ENCODE data around the gene MAN1B1. TPM values are rescaled to one million over a fixed set of nuclear protein-coding genes. Genes with fewer than 3 reads are reported as not detected.

Gene MAN1B1
- total RNA-seq, 1 experiment from 2014 or later, result 57.2 TPM

DNA sequence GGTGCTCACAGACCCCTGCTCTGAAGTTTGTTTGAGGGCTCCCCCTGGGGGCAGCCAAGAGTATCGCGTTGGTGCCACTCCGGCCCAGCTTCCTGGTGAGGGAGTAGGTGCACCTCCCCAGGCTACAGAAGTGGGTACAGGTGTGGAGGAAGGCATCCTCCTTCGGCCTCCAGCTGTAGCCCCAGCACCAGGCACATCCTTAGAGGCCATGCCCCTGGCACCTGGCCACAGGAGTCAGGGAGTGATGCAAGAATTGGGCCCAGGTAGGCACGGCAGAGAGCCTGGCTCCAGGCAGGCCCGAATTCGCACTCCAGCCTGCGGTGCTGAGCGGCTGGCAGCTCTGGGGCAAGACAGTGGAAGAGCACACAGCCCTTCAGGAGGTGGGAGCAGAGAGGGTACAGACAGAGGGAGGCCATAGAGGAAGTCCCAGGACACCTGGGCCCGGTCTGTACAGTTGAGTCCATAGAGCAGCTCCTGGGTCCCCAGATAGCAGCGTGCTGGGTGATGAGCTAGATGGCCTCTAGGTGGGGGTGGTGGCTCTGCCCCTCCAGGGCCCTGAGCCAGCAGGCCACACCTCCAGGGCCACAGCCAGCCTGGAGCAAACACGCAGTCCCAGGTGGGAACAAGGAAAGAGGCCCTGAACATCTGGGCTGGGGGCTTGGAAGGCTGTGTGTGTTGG, 18.8 kb upstream of the MAN1B1 start:
- DNase-seq (ENCODE audit: low read depth, low spot score), result no peak
- intact Hi-C loops (cut with micrococcal nuclease; ENCODE audit: unreplicated experiment), result no loop called here
- peaks cover 2% of the 10 kb centered on the region; the same call in 1 of the 2 replicates for H3K4me1 ChIP-seq (ENCODE audit: control insufficient read depth, insufficient read depth, low read length)
- no peaks in the 10 kb centered on the region for H3K27me3 ChIP-seq (ENCODE audit: control insufficient read depth, insufficient read depth, low read length)
- TF ChIP-seq, protein P1, sequence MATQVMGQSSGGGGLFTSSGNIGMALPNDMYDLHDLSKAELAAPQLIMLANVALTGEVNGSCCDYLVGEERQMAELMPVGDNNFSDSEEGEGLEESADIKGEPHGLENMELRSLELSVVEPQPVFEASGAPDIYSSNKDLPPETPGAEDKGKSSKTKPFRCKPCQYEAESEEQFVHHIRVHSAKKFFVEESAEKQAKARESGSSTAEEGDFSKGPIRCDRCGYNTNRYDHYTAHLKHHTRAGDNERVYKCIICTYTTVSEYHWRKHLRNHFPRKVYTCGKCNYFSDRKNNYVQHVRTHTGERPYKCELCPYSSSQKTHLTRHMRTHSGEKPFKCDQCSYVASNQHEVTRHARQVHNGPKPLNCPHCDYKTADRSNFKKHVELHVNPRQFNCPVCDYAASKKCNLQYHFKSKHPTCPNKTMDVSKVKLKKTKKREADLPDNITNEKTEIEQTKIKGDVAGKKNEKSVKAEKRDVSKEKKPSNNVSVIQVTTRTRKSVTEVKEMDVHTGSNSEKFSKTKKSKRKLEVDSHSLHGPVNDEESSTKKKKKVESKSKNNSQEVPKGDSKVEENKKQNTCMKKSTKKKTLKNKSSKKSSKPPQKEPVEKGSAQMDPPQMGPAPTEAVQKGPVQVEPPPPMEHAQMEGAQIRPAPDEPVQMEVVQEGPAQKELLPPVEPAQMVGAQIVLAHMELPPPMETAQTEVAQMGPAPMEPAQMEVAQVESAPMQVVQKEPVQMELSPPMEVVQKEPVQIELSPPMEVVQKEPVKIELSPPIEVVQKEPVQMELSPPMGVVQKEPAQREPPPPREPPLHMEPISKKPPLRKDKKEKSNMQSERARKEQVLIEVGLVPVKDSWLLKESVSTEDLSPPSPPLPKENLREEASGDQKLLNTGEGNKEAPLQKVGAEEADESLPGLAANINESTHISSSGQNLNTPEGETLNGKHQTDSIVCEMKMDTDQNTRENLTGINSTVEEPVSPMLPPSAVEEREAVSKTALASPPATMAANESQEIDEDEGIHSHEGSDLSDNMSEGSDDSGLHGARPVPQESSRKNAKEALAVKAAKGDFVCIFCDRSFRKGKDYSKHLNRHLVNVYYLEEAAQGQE (IDR thresholded peaks at IDR 0.05; ENCODE audit: insufficient read depth in 1 of 2, low read depth in 2 of 2, low read length in 1 of 2), result peak in 1 of 2 experiments; percentile 68; a peak in 2 of 4 replicates
- TF ChIP-seq, protein P2, sequence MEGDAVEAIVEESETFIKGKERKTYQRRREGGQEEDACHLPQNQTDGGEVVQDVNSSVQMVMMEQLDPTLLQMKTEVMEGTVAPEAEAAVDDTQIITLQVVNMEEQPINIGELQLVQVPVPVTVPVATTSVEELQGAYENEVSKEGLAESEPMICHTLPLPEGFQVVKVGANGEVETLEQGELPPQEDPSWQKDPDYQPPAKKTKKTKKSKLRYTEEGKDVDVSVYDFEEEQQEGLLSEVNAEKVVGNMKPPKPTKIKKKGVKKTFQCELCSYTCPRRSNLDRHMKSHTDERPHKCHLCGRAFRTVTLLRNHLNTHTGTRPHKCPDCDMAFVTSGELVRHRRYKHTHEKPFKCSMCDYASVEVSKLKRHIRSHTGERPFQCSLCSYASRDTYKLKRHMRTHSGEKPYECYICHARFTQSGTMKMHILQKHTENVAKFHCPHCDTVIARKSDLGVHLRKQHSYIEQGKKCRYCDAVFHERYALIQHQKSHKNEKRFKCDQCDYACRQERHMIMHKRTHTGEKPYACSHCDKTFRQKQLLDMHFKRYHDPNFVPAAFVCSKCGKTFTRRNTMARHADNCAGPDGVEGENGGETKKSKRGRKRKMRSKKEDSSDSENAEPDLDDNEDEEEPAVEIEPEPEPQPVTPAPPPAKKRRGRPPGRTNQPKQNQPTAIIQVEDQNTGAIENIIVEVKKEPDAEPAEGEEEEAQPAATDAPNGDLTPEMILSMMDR (IDR thresholded peaks at IDR 0.05), result peak; percentile 83
- TF ChIP-seq POLR2AphosphoS5 (IDR thresholded peaks at IDR 0.05; ENCODE audit: low read depth, low read length) (no peak), TCF7L2 (IDR thresholded peaks at IDR 0.05; ENCODE audit: low read depth, low read length) (no peak), SIN3A (IDR thresholded peaks at IDR 0.05; ENCODE audit: borderline replicate concordance, insufficient read depth, low read depth, low read length) (no peak)
- POLR2A ChIA-PET, result no interaction called here
- no peaks in the 10 kb centered on the region; the same call in 1 of the 2 replicates for H3K36me3 ChIP-seq (ENCODE audit: control insufficient read depth, insufficient read depth, low read length)
- BruUV-seq (replicated peaks), result no TSS peak
- CTCF ChIA-PET, result interaction anchor here (1.0 to 2.0 kb wide), 7 partner anchors 9 to 121 kb away, joined by 3 to 13 read pairs (median 5); partner anchors contain the start of genes MAN1B1, NPDC1 and UAP1L1
- no peak overlapping the region for H3K4me3 ChIP-seq (ENCODE audit: low read depth in 2 of 2, low read length in 2 of 2)
- in situ Hi-C loops (cut with HindIII; ENCODE audit: low pct_unique_long_range_greater_than_20kb, low sequenced_read_pairs), result no loop called here
- no peaks in the 10 kb centered on the region for H3K9me3 ChIP-seq (ENCODE audit: control insufficient read depth, insufficient read depth, low read depth, low read length)
- ATAC-seq, result peak; percentile 72
- no peak overlapping the region for H3K27ac ChIP-seq (ENCODE audit: low read length)

DNA sequence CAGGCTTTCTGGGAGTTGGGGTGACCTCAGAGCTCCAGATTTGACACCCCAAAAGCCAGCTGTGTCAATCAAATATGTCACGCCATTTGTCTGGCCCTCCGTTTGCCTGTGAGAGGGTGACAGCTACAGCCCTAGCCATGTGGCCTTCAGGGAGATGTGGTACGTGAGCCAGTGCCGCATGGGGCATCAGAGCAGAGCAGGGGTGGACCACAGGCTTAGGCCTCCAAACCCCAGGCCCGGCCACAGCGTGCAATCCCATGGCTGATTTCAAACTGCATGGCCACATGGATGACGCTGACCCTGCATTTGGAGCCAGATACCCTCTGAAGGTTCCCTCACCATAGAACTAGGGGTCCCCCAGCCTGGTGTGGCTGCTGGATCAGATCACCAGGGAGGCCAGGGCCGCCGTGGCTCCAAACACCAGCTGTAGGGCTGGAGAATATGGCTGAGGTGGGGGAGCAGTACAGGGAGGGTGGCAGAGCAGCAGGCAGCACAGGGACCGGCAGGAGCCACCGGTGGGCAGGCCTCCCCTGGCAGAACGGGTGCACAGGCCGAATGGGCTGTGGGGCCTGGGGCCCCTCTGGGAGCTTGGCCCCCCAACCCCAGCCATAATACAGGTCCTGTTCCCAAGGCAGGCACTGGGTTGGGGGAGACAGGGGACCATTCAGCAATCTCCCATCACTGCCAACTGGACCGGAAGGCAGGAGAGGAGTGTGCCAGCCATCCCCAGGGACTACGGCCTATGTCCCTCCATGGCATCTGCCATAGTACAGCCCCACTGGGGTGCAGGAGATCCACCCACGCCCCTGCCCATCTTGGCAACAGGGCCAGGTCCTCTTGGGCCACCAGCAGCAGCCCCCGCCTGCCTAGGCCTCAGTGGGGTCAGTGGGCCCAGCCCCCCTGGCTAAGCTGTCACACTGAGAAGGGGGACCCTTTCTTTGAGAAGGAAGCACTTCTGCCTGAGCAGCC, 18.0 kb upstream of the MAN1B1 start:
- ATAC-seq (no peak), DNase-seq (ENCODE audit: low read depth, low spot score) (no peak)
- Histone ChIP-seq H3K36me3 (ENCODE audit: control insufficient read depth, insufficient read depth, low read length) (no peaks in the 10 kb centered on the region; the same call in 1 of the 2 replicates), H3K27ac (ENCODE audit: low read length) (no peak overlapping the region), H3K9me3 (ENCODE audit: control insufficient read depth, insufficient read depth, low read depth, low read length) (no peaks in the 10 kb centered on the region), H3K27me3 (ENCODE audit: control insufficient read depth, insufficient read depth, low read length) (no peaks in the 10 kb centered on the region), H3K4me1 (ENCODE audit: control insufficient read depth, insufficient read depth, low read length) (peaks cover 2% of the 10 kb centered on the region; the same call in 1 of the 2 replicates), H3K4me3 (ENCODE audit: low read depth in 2 of 2, low read length in 2 of 2) (peak overlapping the region; percentile 34 to 53)
- intact Hi-C loops (cut with micrococcal nuclease; ENCODE audit: unreplicated experiment), result no loop called here
- in situ Hi-C loops (cut with HindIII; ENCODE audit: low pct_unique_long_range_greater_than_20kb, low sequenced_read_pairs), result no loop called here
- TF ChIP-seq TCF7L2 (IDR thresholded peaks at IDR 0.05; ENCODE audit: low read depth, low read length) (no peak), POLR2AphosphoS5 (IDR thresholded peaks at IDR 0.05; ENCODE audit: low read depth, low read length) (no peak), SIN3A (IDR thresholded peaks at IDR 0.05; ENCODE audit: borderline replicate concordance, insufficient read depth, low read depth, low read length) (no peak)
- TF ChIP-seq, protein P2 (IDR thresholded peaks at IDR 0.05), result no peak
- TF ChIP-seq, protein P1 (IDR thresholded peaks at IDR 0.05; ENCODE audit: insufficient read depth in 1 of 2, low read depth in 2 of 2, low read length in 1 of 2), result no peak
- no TSS peak for BruUV-seq (replicated peaks)
- ChIA-PET CTCF (interaction anchor here (1.0 to 1.5 kb wide), 7 partner anchors 8 to 121 kb away, joined by 3 to 9 read pairs (median 4); partner anchors contain the start of genes MAN1B1, NPDC1 and UAP1L1), POLR2A (no interaction called here)
